CD4-positive, alpha-beta T cell treated with Interferon gamma for 1 hour (primary cell): ENCODE results near the gene XK.
"Not testable (repeated sequence)": the region's sequence is repeated elsewhere in the genome, so short reads cannot be mapped to it uniquely, and the experiment has no call there.

ENCODE experiments used
- DNase-seq: peaks from one replicate; pipeline ENCODE4 v3.0.0-alpha.2; 2020

The XK gene

GRCh38 chrX:37757082-37757481 lies 71.5 kb downstream of the XK start:
- DNase-seq: no peak

GRCh38 chrX:37759351-37759750 lies 73.8 kb downstream of the XK start:
- no peak for DNase-seq

GRCh38 chrX:37759878-37760418 lies 74.4 kb downstream of the XK start:
- DNase-seq: no peak

GRCh38 chrX:37763400-37763799 lies 77.8 kb downstream of the XK start:
- no peak for DNase-seq

GRCh38 chrX:37765507-37765906 lies 79.9 kb downstream of the XK start:
- DNase-seq: no peak

GRCh38 chrX:37767430-37767829 lies 81.8 kb downstream of the XK start:
- no peak for DNase-seq

- DNase-seq: not testable (repeated sequence)
These were observed 83.3 kb downstream of the XK start for GRCh38 chrX:37768866-37769265.

GRCh38 chrX:37776283-37776986 lies 90.8 kb downstream of the XK start:
- DNase-seq: no peak

- DNase-seq: no peak
These were observed 91.4 kb downstream of the XK start for GRCh38 chrX:37776987-37777325.

GRCh38 chrX:37779857-37780256 lies 94.3 kb downstream of the XK start, which contains the start of gene CYBB:
CYBB (plus strand) TSS chrX:37780059; CDS start chrX:37780078, 19 bp downstream.
- DNase-seq: peak; percentile 32

GRCh38 chrX:37781081-37781480 lies 95.5 kb downstream of the XK start:
- no peak for DNase-seq
